Brain pericyte (primary cell): ENCODE results near the gene WAS.
"Not testable (repeated sequence)": the region's sequence is repeated elsewhere in the genome, so short reads cannot be mapped to it uniquely, and the experiment has no call there.

Source experiments
- DNase-seq: peaks from one replicate; pipeline ENCODE4 v3.0.0-alpha.2; 2012; ENCODE audit warnings: low read depth, low spot score

Gene WAS

DNA sequence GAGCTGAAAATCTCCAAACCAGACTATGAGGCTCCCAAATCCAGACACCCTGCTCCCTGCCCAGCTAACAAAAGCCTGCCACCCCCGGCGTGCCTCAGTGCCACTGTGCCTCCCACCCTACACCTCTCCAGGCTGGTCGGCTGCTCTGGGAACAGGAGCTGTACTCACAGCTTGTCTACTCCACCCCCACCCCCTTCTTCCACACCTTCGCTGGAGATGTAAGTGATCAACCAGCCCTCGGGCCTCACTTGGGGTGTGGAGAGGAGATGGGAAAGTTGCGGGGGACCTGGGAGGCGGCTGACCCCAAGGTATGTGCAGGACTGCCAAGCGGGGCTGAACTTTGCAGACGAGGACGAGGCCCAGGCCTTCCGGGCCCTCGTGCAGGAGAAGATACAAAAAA is 1.8 kb downstream of the WAS start:
- DNase-seq = no peak

DNA sequence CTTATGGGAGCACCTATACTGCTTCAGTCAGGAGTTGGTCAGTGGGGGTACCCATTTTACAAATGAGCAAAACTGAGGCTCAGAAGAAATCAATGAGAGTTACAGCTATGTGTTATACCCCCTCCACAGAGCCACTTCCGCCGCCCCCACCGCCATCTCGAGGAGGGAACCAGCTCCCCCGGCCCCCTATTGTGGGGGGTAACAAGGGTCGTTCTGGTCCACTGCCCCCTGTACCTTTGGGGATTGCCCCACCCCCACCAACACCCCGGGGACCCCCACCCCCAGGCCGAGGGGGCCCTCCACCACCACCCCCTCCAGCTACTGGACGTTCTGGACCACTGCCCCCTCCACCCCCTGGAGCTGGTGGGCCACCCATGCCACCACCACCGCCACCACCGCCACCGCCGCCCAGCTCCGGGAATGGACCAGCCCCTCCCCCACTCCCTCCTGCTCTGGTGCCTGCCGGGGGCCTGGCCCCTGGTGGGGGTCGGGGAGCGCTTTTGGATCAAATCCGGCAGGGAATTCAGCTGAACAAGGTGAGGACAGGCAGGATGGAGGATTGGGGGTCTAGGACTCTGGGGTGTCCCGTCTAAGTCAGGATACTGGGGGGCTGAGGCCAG is 5.0 kb downstream of the WAS start:
- no peak for DNase-seq

DNA sequence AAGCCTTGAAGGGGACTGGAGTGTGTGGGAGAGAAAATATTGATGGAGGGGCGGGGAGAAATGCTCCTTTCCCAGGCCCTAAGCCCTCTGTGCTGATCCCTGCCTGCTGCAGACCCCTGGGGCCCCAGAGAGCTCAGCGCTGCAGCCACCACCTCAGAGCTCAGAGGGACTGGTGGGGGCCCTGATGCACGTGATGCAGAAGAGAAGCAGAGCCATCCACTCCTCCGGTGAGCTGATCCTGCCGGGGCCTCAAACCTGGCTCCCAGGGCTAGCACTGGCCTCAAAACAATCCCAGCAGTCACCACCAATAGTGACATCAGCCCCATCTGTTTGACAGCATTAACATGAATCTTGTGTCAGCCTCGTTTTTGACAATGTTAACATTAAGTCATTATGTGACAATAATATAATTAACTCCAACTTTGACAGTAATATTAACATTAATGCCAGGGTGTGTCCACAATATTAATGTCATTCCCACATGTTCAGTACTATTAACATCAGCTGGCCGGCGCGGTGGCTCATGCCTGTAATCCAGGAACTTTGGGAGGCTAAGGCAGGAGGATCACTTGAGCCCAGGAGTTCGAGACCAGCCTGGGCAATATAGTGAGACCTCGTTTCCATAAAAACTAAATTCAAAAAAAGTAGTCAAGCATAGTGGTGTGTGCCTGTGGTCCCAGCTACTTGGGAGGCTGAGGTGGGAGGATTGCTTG is 5.8 kb downstream of the WAS start:
- no peak for DNase-seq

DNA sequence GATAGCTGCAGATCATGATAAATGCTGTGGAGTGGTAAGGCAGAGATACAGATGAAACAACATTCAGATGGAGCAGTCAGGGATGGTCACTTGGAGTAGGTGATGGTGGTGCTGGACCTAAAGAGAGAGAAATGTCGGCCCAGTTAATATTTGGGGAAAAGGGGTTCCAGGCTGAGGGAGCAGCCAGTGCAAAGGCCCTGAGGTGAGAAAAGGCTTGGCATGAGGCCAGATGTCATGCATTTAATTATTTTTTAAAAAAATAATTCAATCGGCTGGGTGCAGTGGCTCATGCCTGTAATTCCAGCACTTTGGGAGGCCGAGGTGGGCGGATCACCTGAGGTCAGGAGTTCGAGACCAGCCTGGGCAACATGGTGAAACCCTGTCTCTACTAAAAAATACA is 8.1 kb downstream of the WAS start:
- DNase-seq = not testable (repeated sequence)

DNA sequence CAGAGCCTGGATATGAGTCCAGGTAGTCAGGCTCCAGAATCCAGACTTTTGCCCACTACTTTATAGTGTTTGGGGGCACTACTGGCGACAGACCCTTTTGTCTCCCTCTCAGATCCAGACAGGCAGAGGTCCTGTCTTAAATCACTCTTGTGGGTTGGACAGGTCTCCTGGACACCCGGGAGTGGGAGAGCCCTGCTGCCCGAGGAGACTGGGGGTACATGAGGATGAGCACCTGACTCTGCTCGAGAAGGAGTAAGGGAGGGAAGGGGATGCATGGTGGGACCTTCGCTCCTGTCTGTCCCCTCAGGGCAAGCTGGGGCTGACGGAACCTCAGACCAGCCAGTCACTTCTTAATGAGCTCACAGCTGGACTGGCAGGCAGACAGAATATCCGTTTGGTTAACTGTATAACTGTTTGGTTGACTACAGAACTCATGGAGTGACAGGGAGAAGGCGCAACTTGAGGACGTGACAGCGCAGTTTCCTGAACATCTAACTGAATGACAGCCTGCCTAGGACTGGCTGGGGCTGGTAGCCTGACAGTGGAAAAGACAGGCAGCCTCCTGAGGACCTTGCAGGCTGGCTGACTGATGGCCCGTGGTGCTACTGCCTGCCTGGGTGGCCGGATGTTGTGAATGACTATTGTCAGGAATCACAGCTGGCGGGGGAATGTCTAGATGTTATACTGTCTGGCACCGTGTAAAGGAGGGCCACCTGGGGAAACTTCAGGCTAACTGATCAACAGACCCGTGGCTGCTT is 11.4 kb downstream of the WAS start:
- no peak for DNase-seq

DNA sequence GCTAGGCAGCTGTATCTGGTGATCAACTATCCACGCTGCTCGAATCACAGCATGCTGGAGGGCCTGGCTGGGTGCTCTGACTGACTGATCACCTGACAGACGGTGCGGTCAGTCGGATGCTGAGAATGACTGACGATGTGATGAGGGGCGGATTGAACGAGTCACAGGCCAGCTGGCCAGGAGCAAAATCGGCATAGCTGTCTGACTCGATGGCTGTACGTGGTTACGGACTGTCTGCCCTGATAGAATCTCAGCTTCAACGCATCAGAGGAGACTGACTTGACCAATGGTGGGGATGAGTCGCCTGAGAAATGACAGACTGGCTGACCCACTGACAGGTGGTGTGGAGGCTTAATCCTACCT is 11.9 kb downstream of the WAS start:
- no peak for DNase-seq

DNA sequence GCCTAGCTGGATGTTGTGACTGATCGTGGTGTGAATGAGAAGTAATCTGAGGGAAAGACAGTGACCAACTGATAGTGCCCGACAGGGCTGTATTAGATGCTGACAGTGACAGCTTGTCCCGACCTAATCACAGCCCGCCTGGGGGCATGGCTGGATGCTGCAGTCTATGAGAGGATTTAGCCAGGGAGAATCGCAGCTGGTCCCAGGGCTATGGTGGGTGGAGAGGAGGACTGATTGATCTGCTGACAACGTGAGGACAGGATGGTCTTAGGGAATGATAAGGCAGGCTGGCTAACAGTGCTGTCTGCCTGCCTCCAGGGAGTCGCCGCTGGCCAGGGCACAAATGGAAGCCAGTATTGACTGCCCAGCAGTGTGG is 12.3 kb downstream of the WAS start:
- no peak for DNase-seq

DNA sequence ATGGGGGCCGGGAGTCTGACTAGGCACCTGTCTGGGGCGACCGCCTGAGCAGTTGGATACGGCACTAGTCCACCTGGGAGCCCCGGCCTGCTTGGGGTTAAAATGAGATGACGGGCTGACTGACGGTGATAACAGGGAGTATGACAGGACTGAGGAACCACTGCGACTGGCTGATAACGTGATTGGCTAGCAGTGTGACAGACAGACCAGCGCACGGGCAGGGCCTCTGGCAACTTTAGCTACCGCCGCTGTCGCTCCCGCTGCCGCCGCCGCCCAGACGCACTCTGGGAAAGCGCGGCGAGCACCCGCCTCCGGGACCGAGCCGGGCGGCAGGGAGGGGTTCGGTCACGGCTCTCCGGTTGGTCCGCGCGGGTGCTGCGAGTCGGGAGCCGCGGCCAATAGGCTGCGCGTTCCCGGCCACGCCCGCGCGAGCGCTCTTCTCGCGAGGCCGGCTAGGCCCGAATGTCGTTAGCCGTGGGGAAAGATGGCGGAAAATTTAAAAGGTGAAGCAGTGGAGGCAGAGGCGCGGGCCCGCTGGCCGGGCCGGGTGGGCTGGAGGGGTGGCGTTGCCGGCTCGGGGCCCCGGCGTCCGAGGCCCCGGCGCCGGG is 12.8 kb downstream of the WAS start, which contains the start of gene SUV39H1:
Gene SUV39H1 (plus strand): TSS at position 434 of the 608 bp plus-strand sequence. CDS start 51 bp downstream, at position 485.
- DNase-seq = peak; percentile 45

DNA sequence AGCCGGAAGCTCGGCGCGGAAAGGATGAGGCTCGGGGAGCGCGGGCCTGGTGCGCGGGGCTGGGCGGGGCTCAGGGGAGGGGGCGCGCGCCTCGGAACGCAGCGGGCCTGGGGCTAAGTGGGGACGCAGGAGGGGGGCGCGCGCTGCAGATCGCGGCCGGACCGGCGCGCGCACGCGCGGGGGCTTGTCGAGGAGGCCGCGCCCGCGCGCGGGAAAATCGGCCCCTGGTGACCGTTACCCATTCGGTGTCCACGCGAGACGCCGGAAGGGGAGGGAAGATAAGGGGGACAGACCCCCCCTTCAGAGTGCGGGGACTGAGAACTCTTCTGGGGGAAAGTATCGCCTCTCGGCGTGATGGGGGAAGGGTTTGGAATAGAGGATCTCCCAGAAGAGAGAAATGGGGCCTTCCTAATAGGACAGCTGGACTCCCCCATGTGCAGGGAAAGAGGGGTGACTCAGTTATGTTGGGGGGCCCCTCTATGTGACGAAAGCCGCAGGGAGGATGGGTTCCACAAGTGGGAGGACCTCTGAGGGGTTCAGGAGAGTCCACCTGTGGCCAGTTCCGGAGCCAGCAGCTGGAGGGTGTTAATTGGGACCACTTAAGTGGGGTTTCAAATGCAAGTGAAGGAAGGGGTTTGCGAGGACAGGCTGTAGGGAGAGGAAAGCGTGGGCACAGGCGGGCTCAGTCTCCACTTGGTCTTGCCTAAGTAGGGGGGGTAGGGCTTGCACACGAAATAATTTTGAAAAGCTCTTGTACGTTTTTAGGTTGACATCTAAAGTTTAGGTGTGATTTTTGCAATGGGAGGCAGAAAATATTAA is 13.5 kb downstream of the WAS start:
- DNase-seq = no peak

DNA sequence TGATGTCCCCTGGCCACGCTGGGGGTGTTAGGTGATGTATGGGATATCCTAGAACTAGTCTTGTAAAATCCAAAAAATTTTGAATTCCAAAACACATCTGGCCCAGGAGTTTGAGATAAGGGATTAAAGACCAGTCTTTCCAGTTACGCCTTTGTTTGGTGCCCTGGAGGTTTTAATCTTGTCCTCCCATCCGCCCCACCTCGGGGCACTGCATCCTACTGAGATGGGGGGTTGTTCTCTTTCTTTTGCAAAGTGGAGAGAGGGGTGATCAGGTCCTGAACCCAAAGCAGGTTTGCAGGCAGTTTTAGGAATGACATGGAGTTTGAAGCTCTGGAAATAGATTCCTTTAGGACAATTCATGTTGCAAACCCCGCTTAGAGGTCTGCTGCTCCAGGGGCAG is 14.7 kb downstream of the WAS start:
- DNase-seq = no peak

DNA sequence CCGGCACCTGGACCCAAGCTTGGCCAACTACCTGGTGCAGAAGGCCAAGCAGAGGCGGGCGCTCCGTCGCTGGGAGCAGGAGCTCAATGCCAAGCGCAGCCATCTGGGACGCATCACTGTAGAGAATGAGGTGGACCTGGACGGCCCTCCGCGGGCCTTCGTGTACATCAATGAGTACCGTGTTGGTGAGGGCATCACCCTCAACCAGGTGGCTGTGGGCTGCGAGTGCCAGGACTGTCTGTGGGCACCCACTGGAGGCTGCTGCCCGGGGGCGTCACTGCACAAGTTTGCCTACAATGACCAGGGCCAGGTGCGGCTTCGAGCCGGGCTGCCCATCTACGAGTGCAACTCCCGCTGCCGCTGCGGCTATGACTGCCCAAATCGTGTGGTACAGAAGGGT is 16.6 kb downstream of the WAS start:
- DNase-seq = no peak

DNA sequence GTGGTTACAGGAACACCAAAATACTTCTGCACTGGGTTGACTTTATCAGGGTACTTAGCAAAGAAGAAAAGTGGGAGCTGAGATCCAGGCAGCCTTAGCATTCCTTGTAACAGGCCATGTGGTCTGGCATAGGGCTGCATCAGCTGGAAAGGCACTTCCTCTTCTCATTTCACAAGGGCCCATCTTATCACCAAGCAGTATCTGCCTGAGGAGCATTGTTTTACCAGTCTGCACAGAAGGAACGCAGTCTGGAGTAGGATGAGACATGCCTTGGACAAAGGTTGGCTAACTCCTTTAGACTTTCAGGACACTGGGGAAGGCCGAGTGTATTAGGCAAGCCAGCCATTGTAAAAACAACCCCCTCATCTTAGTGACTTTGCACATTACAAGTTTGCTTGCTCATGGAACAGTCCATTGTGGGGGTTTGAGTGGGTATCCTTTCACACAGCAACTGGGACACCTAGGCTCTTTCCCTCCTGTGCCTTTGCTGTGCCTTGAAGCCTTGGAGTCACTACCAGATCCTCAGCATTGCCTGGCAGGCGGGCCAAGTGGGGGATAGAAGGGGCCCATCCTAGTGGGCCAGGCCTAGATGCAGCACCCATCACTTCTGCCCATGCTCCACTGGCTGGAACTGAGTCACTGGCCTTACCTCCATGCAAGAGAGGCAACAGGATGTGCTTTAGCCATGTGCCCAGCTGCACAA is 17.5 kb downstream of the WAS start:
- DNase-seq = no peak

DNA sequence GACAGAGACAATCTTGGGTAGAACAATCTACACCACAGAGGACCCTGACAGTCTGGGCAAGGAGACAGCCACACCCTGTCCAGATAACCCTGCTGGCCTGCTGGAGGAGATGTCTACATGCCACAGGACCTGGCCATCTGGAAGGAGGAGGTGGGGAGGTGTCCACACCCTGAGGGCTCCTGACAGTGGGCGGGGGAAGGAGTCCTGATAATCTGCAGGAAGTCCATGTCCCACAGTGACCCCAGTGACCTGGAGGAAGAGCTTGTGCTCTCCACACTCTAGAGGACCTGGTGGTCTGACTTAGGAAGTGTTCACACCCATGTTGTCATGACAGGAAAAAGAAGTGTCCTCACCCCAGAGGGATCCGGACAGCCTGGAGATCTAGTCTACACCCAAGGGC is 18.4 kb downstream of the WAS start:
- no peak for DNase-seq

DNA sequence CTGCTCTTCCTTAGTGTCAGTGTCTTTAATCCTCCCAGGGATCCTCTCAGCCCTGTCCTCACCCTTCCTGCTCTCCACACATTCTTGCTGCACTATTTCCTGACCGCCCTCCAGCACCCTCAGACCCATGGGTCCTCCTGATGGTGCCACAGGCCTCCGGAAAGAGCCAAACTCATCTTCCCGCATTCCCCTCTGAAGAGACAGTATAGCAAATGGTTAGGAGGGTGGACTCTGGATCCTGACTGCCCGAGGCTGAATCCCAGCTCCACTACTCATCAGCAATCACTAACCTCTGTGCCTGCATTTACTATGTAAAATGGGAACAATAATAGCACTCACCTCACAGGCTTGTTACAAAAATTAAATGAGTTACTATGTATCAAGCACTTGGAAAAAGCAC is 19.1 kb downstream of the WAS start:
- DNase-seq = no peak

DNA sequence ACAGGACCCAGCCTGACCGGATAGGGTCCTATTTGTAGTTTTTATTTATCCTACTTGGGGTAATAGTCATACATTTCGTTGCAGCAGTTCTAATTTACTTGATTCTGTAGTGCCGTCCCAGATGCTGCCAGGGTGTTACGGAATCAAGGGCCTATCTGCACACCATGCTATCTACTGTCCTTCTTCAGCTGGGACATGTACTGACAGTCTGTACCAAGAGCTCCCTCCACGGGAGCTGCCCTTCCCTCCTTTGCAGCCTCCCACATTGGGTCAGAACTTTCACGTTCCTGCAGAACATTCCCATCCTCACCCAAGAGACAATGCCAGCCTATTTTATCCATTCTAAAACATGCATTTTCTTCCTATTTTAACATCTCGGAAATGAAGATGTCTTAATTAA is 19.6 kb downstream of the WAS start:
- DNase-seq = no peak

DNA sequence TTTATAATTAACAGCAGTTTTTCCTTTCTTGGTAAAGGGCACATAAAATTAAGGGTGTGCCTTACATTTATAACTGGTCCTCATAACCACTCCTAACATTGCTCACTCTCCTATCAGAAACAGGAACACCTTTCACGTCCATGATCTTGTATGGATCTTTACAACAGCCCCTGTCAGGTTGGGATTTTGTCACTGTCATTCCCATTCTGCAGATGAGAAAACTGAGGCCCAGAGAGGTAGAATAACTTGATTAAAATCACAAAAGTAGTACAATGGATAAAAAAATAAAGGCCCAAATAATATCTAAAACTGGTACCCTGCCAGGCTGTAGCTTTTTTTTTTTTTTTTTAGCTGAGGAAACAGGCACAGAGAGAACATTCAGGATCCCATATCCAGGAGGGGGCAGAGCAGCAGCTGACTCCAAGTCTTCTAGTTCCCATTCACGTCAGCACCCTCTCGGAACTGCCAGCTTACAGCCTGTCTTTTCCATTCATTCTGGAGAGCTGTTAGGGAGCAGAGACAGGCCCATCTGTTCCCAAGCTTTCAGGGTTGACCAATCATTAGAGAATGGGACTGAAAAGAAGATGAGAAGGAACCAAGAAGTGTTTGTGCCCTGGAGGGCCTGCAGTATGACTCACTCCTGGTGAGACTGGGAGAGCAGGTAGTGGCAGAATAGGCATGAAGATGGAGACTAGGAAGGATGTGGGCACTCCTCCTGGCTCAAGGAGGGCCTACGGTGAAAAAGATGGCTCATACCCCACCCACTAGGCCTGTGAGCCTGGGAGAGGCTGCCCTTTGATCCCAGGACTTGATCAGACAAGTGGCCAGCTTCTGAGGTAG is 20.3 kb downstream of the WAS start:
- no peak for DNase-seq

DNA sequence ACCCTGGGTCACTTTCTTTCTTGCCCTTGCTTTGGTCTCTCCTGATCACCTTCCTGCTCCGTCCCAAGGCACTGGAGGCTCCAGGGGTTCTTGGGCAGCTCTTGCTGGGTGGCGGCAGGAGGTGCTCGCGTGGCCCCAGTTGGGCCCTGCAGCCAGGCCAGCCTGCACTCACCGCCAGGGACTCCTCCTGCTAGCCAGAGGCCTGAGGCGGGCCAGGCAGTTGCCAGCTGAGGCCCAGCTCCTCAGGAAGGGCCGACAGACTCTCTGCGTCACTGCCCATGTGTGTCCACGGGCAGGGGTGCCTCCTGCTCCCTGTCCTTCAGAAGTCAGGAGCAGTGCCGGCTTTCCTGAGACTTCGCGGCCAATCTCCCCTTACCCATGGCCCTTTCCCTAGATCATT is 22.3 kb downstream of the WAS start:
- DNase-seq = no peak

DNA sequence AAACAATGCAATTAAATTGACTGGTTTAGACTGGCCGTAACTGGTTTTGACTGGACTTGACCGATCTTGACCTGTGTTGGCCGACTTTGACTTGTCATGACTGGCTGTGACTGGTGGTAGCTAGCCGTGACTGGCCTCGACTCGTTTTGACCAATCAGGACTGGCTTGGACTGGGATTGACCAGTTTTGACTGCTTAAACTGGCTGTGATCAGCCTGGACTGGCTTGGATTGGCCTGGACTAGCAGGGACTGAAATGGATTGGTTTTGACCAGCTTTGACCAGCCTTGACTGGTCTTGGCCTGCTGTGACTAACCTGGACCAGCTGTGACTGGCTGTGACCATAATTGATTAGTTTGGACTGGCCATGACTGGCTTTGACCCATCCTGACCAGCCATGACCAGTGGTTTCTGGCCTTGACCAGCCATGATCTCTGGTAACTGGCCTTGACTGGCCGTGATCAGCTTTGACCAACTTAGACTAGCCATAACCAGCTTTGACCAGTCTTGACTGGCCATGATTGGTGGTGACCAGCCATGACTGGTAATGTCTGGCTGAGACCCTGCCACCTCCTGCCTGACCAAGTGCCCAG is 26.0 kb downstream of the WAS start:
- no peak for DNase-seq

DNA sequence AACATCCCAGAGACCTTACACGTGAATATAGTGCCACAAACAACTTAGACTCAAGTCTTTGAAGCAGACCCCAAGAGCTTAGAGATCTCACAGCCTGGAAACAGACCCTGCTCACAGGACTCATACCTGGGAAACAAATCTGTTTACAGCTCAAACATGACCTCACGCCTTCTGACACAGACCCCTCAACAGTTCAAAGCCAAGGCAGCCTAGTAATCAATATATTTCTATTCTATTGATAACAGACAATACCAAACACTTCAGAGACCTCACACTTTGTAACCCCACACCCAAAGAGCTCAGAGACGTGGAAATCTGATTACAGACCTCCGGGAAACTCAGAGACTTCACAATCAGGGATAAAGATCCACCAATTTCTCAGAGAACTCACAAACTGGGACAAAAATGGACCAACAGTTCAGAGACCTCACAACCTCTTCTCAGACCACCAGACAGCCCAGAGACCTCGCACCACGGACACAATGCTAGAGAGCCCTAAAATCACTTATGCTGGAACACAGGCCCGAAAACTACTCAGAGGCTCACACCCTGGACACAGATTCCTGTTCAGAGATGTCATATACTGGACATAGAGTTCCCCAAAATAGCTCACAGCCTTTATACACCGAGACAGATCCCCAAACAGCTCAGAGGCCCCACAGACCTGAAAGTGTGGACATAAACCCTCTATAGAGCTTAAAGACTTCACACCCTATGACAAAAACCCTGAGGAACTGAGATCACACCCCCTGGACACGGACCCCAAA is 27.7 kb downstream of the WAS start:
- DNase-seq = no peak
